B cell (primary cell): ENCODE data around the gene CCDC34. TPM values are rescaled to one million over a fixed set of nuclear protein-coding genes. Genes with fewer than 3 reads are reported as not detected.

Source experiments
- ATAC-seq: fragments of 200-7000 bp; cut with Tn5 transposase; one replicate; pipeline ENCODE4 v1.10.0; 2021; ENCODE audit warnings: low read depth, mild to moderate bottlenecking, moderate number of reproducible peaks, moderate library complexity
- CTCF ChIA-PET: fragments of 350-600 bp; sonication (Branson Sonifier 250); formaldehyde crosslinking; loops from one replicate; lab custom pipeline; 2021; ENCODE audit warnings: antibody characterized with exemption, inconsistent platforms; lab: Charles Lee
- POLR2A ChIA-PET: fragments of 350-600 bp; sonication (Branson Sonifier 250); formaldehyde crosslinking; loops from one replicate; lab custom pipeline; 2021; ENCODE audit warnings: antibody characterized with exemption; lab: Charles Lee
- DNase-seq: peaks from one replicate; pipeline ENCODE4 v3.0.0; 2013
- H2AFZ ChIP-seq: 2 replicates; pipeline ENCODE4 v1.6.1; 2012; ENCODE audit warnings: mild to moderate bottlenecking, low read depth, low read length; ENCODE audit not compliant: insufficient read depth, poor library complexity, severe bottlenecking
- H3K27ac ChIP-seq, 2 donors: 1 replicate in 1 of 2; 2 replicates in 1 of 2; pipeline ENCODE4 v1.5.1; 2012 to 2013; ENCODE audit warnings: low read length in 2 of 2, mild to moderate bottlenecking in 2 of 2, moderate library complexity in 1 of 2
- H3K27me3 ChIP-seq, 4 experiments: fragments of 200-600 bp in 1 of 4; sonication (generic) in 1 of 4; replicated peaks in 1 of 4; 1 replicate in 2 of 4; 2 replicates in 2 of 4; pipeline versions ENCODE4 v1.6.1 to v1.7.0; 2013 to 2016; ENCODE audit warnings: low read length in 3 of 4, mild to moderate bottlenecking in 2 of 4, mixed read lengths in 1 of 4, moderate library complexity in 1 of 4; ENCODE audit not compliant: insufficient read depth in 4 of 4, control insufficient read depth in 3 of 4; ENCODE audit errors: control extremely low read depth in 1 of 4
- H3K36me3 ChIP-seq, 2 experiments: replicated peaks in 1 of 2; 1 replicate in 1 of 2; 2 replicates in 1 of 2; pipeline versions ENCODE4 v1.6.1 to v1.7.1; 2013; ENCODE audit warnings: low read length in 1 of 2; ENCODE audit not compliant: insufficient read depth in 2 of 2, control insufficient read depth in 1 of 2; ENCODE audit errors: control extremely low read depth in 1 of 2, extremely low read depth in 1 of 2
- H3K4me1 ChIP-seq, 2 donors: fragments of 200-600 bp in 1 of 2; sonication (generic) in 1 of 2; 1 replicate in 1 of 2; 2 replicates in 1 of 2; pipeline versions ENCODE4 v1.5.1 to v1.6.1; 2013 to 2017; ENCODE audit warnings: low read length in 2 of 2; ENCODE audit not compliant: control insufficient read depth in 2 of 2, insufficient read depth in 2 of 2
- H3K4me2 ChIP-seq: replicated peaks from 2 replicates; pipeline ENCODE3; 2012; ENCODE audit warnings: mild to moderate bottlenecking, low read depth, low read length; ENCODE audit not compliant: poor library complexity, severe bottlenecking
- H3K4me3 ChIP-seq, 5 experiments: fragments of 200-600 bp in 1 of 5; sonication (generic) in 1 of 5; 1 replicate in 3 of 5; 2 replicates in 2 of 5; pipeline versions ENCODE4 v1.5.1 to v1.7.0; 2011 to 2016; ENCODE audit warnings: low read length in 4 of 5, mild to moderate bottlenecking in 4 of 5, low read depth in 2 of 5, control low read depth in 1 of 5, moderate library complexity in 1 of 5; ENCODE audit not compliant: insufficient read depth in 1 of 5; ENCODE audit errors: control extremely low read depth in 1 of 5, extremely low read depth in 1 of 5
- H3K79me2 ChIP-seq: fragments of 200-600 bp; sonication (generic); one replicate; pipeline ENCODE4 v1.6.0; 2016; ENCODE audit warnings: low read length; ENCODE audit not compliant: control insufficient read depth, insufficient read depth
- H3K9ac ChIP-seq: fragments of 200-600 bp; sonication (generic); 2 replicates; pipeline ENCODE4 v1.6.1; 2017; ENCODE audit warnings: mild to moderate bottlenecking, low read length, moderate library complexity
- H3K9me3 ChIP-seq, 3 donors: one replicate each; pipeline versions ENCODE4 v1.6.1 to v1.7.1; 2013; ENCODE audit warnings: low read length in 2 of 3; ENCODE audit not compliant: control insufficient read depth in 2 of 3, insufficient read depth in 1 of 3; ENCODE audit errors: control extremely low read depth in 1 of 3
- H4K20me1 ChIP-seq: 2 replicates; pipeline ENCODE4 v1.6.0; 2012; ENCODE audit warnings: mild to moderate bottlenecking, low read length; ENCODE audit not compliant: insufficient read depth, control insufficient read depth, poor library complexity, severe bottlenecking
- H3K27ac Mint-ChIP-seq: one replicate; pipeline ENCODE4 v1.8.0; 2021; ENCODE audit warnings: mixed read lengths
- H3K27me3 Mint-ChIP-seq: one replicate; pipeline ENCODE4 v1.8.0; 2021; ENCODE audit warnings: mixed read lengths
- H3K4me1 Mint-ChIP-seq: one replicate; pipeline ENCODE4 v1.8.0; 2021; ENCODE audit warnings: mixed read lengths
- H3K4me3 Mint-ChIP-seq: one replicate; pipeline ENCODE4 v1.8.0; 2021; ENCODE audit warnings: mixed read lengths
- H3K9me3 Mint-ChIP-seq: one replicate; pipeline ENCODE4 v1.8.0; 2022; ENCODE audit warnings: mixed read lengths; ENCODE audit not compliant: insufficient read depth
- CTCF ChIP-seq: fragments of 200-600 bp; IDR thresholded peaks from one replicate; pipeline ENCODE4 v1.8.0; 2022; ENCODE audit warnings: antibody characterized with exemption, mild to moderate bottlenecking
- EZH2 ChIP-seq: IDR thresholded peaks from 2 replicates; pipeline ENCODE4 v1.6.1; 2012; ENCODE audit warnings: borderline replicate concordance, low read depth, mild to moderate bottlenecking, moderate library complexity, low read length; ENCODE audit not compliant: insufficient read depth, poor library complexity, severe bottlenecking
- WGBS: methylation state at CpG from one replicate; pipeline ENCODE4 v1.1.5; 2013; ENCODE audit warnings: missing lambda C conversion rate; ENCODE audit not compliant: insufficient coverage; 5-methylcytosine and 5-hydroxymethylcytosine counted together
- intact Hi-C: fragments of 100-400 bp; cut with micrococcal nuclease; formaldehyde crosslinking; loops from one replicate; pipeline ENCODE4 v1.10.0; 2022
- polyA plus RNA-seq: library from polyadenylated mRNA; depleted of rRNA; stranded (reverse); fragments of >200 nt; gene quantifications from 2 replicates; pipeline ENCODE4 v1.2.3, GENCODE V29; 2012
- total RNA-seq, 2 donors: library from RNA; stranded (reverse); fragments of 120-200 nt in 1 of 2; gene quantifications; 1 replicate in 1 of 2; 2 replicates in 1 of 2; pipeline versions ENCODE4 v1.2.3 to v1.2.4, GENCODE V29; 2013 to 2022

Gene CCDC34
- total and polyA plus RNA-seq, 2 donors (not counting 1 experiment from before 2014, with no cell fraction given), result 0.94 to 4.1 TPM

GRCh38 chr11:27349919-27350318 lies 13.1 kb downstream of the CCDC34 start:
- Mint-ChIP-seq H3K27ac (no peak overlapping the region), H3K9me3 (no peaks in the 10 kb centered on the region)

GRCh38 chr11:27348340-27348873 lies 14.6 kb downstream of the CCDC34 start:
- H3K9me3 ChIP-seq, result no peaks in the 10 kb centered on the region
- H3K4me3 ChIP-seq, result no peak overlapping the region
- ATAC-seq (no peak), DNase-seq (no peak)
- CTCF ChIA-PET, result no interaction called here
- TF ChIP-seq EZH2 (no peak), CTCF (no peak)
- H3K9ac ChIP-seq, result no peak overlapping the region
- H2AFZ ChIP-seq, result no peak overlapping the region
- Mint-ChIP-seq H3K27me3 (no peaks in the 10 kb centered on the region), H3K4me3 (no peak overlapping the region), H3K9me3 (no peaks in the 10 kb centered on the region), H3K27ac (no peak overlapping the region), H3K4me1 (no peaks in the 10 kb centered on the region)
- no peaks in the 10 kb centered on the region for H3K36me3 ChIP-seq
- no peaks in the 10 kb centered on the region for H4K20me1 ChIP-seq
- H3K27me3 ChIP-seq, result no peaks in the 10 kb centered on the region
- H3K27ac ChIP-seq, result no peak overlapping the region
- WGBS, result no CpG with 5 or more reads among the region's 3 CpGs
- no peaks in the 10 kb centered on the region for H3K4me1 ChIP-seq
- H3K79me2 ChIP-seq, result no peaks in the 10 kb centered on the region
- POLR2A ChIA-PET, result no interaction called here
- no peak overlapping the region for H3K4me2 ChIP-seq
- intact Hi-C loops, result no loop called here

More at GRCh38 chr11:27349919-27350318, 13.1 kb downstream of the CCDC34 start:
- no peak overlapping the region for H3K4me3 ChIP-seq
- H3K79me2 ChIP-seq, result no peaks in the 10 kb centered on the region
- no peaks in the 10 kb centered on the region for H3K36me3 ChIP-seq
- no peaks in the 10 kb centered on the region for H3K27me3 ChIP-seq
- POLR2A ChIA-PET, result no interaction called here
- 93% methylated on average over 2 of the region's 2 CpGs for WGBS
- H4K20me1 ChIP-seq, result no peaks in the 10 kb centered on the region
- H3K4me1 ChIP-seq, result no peaks in the 10 kb centered on the region
- ATAC-seq (no peak), DNase-seq (no peak)
- H3K4me2 ChIP-seq, result no peak overlapping the region
- H3K27ac ChIP-seq, result no peak overlapping the region
- H3K9ac ChIP-seq, result no peak overlapping the region
- Mint-ChIP-seq H3K4me3 (no peak overlapping the region), H3K27me3 (no peaks in the 10 kb centered on the region), H3K4me1 (no peaks in the 10 kb centered on the region)
- no peak for TF ChIP-seq CTCF
- no peak for TF ChIP-seq EZH2
- H2AFZ ChIP-seq, result no peak overlapping the region
- H3K9me3 ChIP-seq, result no peaks in the 10 kb centered on the region
- intact Hi-C loops, result no loop called here
- CTCF ChIA-PET, result no interaction called here
